ENCODE results near the gene COL4A2.

COL4A2 gene

DNA sequence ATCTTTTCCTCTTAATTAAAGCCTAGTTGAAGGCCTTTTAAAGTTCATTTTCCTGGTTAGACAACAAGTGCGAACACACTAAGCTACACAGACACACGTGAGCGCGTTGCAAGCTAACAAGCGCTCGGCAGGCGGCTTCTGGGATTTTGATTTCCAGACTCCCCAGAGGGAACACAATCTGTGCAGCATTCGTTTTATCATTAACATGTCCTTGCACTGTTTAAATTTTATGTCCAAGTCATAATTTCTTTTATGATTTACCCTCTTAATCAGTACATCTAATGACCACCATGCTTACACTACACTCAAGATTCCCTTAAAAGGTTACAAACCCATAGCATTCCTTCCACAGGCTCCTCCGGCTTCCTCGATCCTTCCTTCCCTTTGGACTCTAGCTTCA lies 16.9 kb upstream of the COL4A2 start:
- no peak for DNase-seq (ENCODE audit: low read depth in 1 of 2, low spot score in 1 of 2)

GRCh38 chr13:110290826-110291225 lies 16.3 kb upstream of the COL4A2 start:
- DNase-seq (ENCODE audit: low read depth in 1 of 2, low spot score in 1 of 2), result no peak

GRCh38 chr13:110291286-110291685 lies 15.8 kb upstream of the COL4A2 start:
- DNase-seq (ENCODE audit: low read depth in 1 of 2, low spot score in 1 of 2), result no peak

DNA sequence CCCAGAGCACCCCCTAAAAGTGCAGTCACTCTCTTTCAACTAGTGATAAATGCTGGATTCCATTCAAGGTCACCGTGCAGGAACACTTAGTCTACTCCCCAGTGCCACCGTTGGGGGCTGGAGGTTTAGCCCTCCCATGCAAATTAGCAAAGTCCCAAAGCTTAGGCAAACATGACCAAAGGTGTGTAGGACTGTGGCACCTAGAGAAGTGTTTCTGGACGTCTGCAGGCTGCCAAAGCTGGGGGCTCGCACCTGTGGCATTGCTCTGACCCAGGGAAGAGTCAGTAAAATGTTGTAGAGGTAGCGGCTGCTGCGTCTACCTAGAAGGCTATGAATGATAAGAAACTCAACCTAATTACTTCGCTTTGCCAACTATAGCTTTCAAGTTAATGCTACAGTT lies 14.0 kb upstream of the COL4A2 start:
- DNase-seq (ENCODE audit: low read depth in 1 of 2, low spot score in 1 of 2), result no peak

- no peak for DNase-seq (ENCODE audit: low read depth in 1 of 2, low spot score in 1 of 2)
Measured at GRCh38 chr13:110293649-110294048, 13.4 kb upstream of the COL4A2 start.

GRCh38 chr13:110294146-110294545 lies 12.9 kb upstream of the COL4A2 start:
- DNase-seq (ENCODE audit: low read depth in 1 of 2, low spot score in 1 of 2), result no peak

GRCh38 chr13:110294622-110295021 lies 12.5 kb upstream of the COL4A2 start:
- DNase-seq (ENCODE audit: low read depth in 1 of 2, low spot score in 1 of 2), result no peak

DNA sequence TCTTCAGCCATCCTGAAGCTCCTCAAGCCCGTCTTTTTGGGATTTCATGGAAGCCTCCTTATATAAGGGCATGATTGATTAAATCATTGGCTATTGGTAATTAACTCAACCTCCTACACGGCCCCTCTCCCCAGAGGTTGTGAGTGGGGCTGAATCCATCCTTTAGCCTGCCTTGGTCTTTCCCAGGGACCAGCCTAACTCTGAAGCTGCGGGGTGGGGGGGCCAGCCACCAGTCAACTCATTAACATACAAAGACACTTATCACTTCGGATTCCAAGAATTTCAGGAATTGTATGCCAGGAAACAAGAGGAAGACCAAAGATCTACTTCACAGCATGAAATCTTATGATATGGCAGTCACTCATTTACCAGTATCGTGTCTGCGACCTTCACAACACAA lies 10.1 kb upstream of the COL4A2 start:
- no peak for DNase-seq (ENCODE audit: low read depth in 1 of 2, low spot score in 1 of 2)

- no peak for DNase-seq (ENCODE audit: low read depth in 1 of 2, low spot score in 1 of 2)
Measured at GRCh38 chr13:110297766-110298504, 9.1 kb upstream of the COL4A2 start.

DNA sequence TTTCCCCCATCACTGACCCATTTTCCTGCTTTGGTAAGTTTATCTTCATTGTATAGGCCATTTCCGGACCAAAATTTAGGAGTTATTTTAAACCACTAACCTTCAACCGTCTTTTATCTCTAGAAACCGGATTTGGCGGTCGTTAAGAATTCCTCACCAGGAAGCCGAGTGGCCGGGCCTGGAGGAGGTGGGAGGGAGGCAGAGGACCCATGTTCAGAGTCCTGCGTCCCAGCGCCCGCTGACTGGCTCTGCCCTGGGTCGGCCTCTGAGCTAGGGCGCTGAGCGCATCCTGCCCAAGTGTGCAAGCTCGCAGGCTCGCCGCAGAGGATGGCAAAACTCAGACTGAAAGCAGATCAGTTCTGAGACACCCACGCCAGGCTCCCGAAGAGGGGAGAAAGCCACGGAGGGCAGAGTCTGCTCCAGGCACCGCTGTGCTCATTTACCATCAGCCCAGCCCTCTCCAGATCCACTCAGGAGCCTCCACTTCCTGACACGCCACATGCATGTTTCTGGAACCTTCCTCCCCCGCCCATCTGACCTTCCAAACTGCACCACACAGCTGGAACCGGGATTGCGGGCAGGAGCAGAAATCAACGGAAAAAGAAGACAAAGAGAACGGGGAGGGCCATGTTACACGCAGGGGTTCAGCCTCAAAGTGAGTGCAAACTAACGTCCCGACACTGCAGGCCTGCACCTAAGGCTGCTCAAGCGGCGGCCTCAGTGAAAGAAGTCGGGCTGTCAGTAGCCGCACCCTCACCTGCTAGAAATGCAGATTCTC lies 8.4 kb upstream of the COL4A2 start:
- DNase-seq (ENCODE audit: low read depth in 1 of 2, low spot score in 1 of 2), result no peak

- no peak for DNase-seq (ENCODE audit: low read depth in 1 of 2, low spot score in 1 of 2)
Measured at GRCh38 chr13:110299283-110299840, 7.7 kb upstream of the COL4A2 start.

GRCh38 chr13:110300090-110300815 lies 6.8 kb upstream of the COL4A2 start:
- no peak for DNase-seq (ENCODE audit: low read depth in 1 of 2, low spot score in 1 of 2)

GRCh38 chr13:110301083-110301482 lies 6.0 kb upstream of the COL4A2 start:
- DNase-seq (ENCODE audit: low read depth in 1 of 2, low spot score in 1 of 2), result no peak

GRCh38 chr13:110301606-110302553 lies 5.2 kb upstream of the COL4A2 start:
- DNase-seq (ENCODE audit: low read depth in 1 of 2, low spot score in 1 of 2), result no peak

DNA sequence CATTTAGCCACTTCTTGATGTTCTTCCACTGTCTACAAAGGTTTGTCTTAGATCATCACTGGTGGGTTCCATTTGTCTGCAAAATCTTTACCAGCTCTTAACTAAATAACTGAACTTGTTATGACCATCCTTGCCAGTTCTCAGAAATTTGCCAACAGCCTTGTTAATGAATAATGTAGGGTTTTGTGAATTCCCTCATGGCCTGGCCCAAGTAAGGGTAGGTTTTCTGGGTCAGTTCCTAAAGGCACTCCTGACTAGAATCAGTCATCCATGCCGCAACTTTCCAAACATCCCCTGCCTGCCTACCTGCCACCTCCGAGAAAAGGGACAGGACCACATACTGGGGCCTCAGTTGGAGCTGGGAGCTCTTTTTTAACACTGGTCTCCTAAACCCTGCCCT lies 4.1 kb upstream of the COL4A2 start:
- no peak for DNase-seq (ENCODE audit: low read depth in 1 of 2, low spot score in 1 of 2)

GRCh38 chr13:110303644-110304043 lies 3.4 kb upstream of the COL4A2 start:
- no peak for DNase-seq (ENCODE audit: low read depth in 1 of 2, low spot score in 1 of 2)

GRCh38 chr13:110304256-110304655 lies 2.8 kb upstream of the COL4A2 start:
- DNase-seq (ENCODE audit: low read depth in 1 of 2, low spot score in 1 of 2), result no peak

GRCh38 chr13:110305001-110305400 lies 2.1 kb upstream of the COL4A2 start:
- no peak for DNase-seq (ENCODE audit: low read depth in 1 of 2, low spot score in 1 of 2)

DNA sequence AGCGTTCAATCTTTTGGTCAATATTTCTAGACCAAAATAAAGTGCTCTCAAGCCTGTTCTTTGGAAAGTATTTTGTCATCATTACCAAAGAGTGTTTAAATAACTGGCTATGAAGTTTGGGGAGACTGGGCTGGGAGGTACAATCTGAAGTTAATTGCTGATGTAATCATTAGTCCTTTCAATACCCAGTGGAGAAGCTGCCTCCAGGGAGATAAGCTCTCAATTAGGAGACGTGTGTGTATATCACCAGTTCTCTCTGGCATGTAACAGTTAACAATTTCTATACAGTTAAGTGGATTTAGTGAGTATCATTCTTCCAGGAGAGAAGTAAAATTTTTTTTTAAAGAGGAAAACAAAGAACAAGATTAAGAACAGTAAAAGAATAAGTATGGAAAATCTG lies 1.5 kb upstream of the COL4A2 start:
- no peak for DNase-seq (ENCODE audit: low read depth in 1 of 2, low spot score in 1 of 2)

DNA sequence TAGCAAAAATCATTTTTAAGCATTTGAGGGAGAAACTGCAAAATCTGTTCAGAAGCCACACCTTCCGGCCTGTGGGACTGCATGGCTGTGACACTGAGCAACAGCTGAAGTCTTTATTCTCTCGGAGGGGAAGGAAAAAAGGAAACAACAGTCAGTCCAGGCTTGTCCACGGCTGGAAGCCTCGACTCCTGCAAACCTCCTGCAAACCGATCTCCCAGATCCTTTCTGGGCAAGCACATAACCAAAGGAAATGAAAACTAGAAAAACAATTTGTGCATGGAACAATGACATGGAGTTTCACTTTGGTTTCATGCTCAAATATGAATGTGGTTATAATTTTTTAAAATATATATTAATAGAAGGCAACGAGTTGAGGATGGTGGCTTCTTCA lies 1.1 kb upstream of the COL4A2 start:
- DNase-seq (ENCODE audit: low read depth in 1 of 2, low spot score in 1 of 2), result no peak
